Ascending aorta (tissue), 2 donors: ENCODE measurements around the gene SORCS2. TPM values are rescaled to one million over a fixed set of nuclear protein-coding genes. Genes with fewer than 3 reads are reported as not detected.

Source experiments
- DNase-seq, 2 donors: peaks; one replicate each; pipeline ENCODE4 v3.0.0-alpha.2; 2019; ENCODE audit warnings: low spot score in 2 of 2
- H3K27ac ChIP-seq, 2 donors: fragments of 200-600 bp; sonication (generic); one replicate each; pipeline ENCODE4 v1.5.1; 2016 to 2017; ENCODE audit warnings: mild to moderate bottlenecking in 1 of 2
- H3K27me3 ChIP-seq: fragments of 200-600 bp; sonication (generic); one replicate; pipeline ENCODE4 v1.5.1; 2017
- H3K36me3 ChIP-seq, 2 donors: fragments of 200-600 bp; sonication (generic); one replicate each; pipeline ENCODE4 v1.5.1; 2016
- H3K4me1 ChIP-seq, 2 donors: fragments of 200-600 bp; sonication (generic); one replicate each; pipeline ENCODE4 v1.5.1; 2016 to 2017; ENCODE audit warnings: mild to moderate bottlenecking in 1 of 2
- H3K4me3 ChIP-seq, 2 donors: fragments of 200-600 bp; sonication (generic); one replicate each; pipeline ENCODE4 v1.5.1; 2016 to 2017; ENCODE audit warnings: mild to moderate bottlenecking in 1 of 2
- H3K9me3 ChIP-seq, 2 donors: fragments of 200-600 bp; sonication (generic); one replicate each; pipeline ENCODE4 v1.5.1; 2016
- intact Hi-C: fragments of 100-400 bp; cut with DNase I; formaldehyde crosslinking; loops from one replicate; pipeline ENCODE4 v1.15.1; 2023
- total RNA-seq: library from RNA; depleted of rRNA; stranded (reverse); fragments of >200 nt; gene quantifications from one replicate; pipeline ENCODE4 v1.1.0, GENCODE V29; 2016
- TF ChIP-seq, protein P1 (sequence below), 3 experiments: fragments of 200-600 bp in 2 of 3; fragments of 450-650 bp in 1 of 3; sonication (generic) in 2 of 3; IDR thresholded peaks; one replicate each; pipeline ENCODE4 v1.5.1; 2016 to 2019; ENCODE audit warnings: antibody characterized with exemption in 3 of 3, mild to moderate bottlenecking in 1 of 3, moderate library complexity in 1 of 3

Gene SORCS2
- total RNA-seq, 1 donor from 2014 or later = 0.32 TPM

DNA sequence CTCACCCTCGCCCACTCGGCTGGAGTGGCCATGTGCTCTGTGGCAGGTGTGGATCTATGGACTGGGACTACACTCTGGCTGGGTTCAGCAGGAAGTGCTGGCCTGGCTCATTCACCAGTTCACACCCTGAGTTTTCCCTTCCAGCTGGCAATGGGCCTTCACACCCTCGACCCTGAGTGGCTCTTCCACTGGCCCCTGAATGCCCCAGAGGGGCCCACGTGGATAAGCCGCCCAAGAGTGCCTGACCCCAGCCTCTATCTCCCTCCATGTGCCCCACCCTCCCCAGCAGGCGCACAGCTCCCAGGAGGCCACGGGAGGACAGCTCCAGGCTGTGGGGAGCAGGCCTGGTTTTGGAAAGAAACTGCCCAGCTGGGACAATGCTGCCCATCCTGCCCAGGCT lies 513.3 kb downstream of the SORCS2 start:
- Histone ChIP-seq H3K36me3 (no peaks in the 10 kb centered on the region), H3K27me3 (no peaks in the 10 kb centered on the region), H3K4me1 (no peaks in the 10 kb centered on the region), H3K9me3 (no peaks in the 10 kb centered on the region), H3K27ac (no peak overlapping the region), H3K4me3 (no peak overlapping the region)
- intact Hi-C loops = no loop called here
- DNase-seq = no peak
- TF ChIP-seq, protein P1, sequence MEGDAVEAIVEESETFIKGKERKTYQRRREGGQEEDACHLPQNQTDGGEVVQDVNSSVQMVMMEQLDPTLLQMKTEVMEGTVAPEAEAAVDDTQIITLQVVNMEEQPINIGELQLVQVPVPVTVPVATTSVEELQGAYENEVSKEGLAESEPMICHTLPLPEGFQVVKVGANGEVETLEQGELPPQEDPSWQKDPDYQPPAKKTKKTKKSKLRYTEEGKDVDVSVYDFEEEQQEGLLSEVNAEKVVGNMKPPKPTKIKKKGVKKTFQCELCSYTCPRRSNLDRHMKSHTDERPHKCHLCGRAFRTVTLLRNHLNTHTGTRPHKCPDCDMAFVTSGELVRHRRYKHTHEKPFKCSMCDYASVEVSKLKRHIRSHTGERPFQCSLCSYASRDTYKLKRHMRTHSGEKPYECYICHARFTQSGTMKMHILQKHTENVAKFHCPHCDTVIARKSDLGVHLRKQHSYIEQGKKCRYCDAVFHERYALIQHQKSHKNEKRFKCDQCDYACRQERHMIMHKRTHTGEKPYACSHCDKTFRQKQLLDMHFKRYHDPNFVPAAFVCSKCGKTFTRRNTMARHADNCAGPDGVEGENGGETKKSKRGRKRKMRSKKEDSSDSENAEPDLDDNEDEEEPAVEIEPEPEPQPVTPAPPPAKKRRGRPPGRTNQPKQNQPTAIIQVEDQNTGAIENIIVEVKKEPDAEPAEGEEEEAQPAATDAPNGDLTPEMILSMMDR (IDR thresholded peaks at IDR 0.05) = no peak

DNA sequence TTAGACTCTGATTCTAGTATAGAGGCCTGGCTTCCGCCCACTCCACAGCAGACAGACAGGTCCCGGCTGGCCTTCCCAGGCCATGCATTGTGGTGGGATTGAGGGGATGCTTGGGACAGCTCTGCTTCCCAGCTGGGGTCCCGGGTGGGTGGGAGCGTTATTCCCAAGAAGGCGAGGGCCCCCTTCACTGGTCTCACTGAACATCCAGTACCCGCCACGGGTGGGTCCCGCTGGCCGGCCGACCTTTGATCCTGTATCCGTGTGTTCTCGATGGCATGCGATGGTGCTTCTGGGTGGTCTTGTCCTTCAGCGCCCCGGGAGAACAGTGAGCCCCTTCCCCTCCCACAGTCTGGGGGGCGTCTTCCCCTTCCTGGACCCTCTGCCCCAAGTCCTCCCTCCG lies 515.9 kb downstream of the SORCS2 start:
- no peak for DNase-seq
- H3K9me3 ChIP-seq = no peaks in the 10 kb centered on the region
- H3K4me1 ChIP-seq = no peaks in the 10 kb centered on the region
- H3K27ac ChIP-seq = no peak overlapping the region
- intact Hi-C loops = no loop called here
- no peak overlapping the region for H3K4me3 ChIP-seq
- no peaks in the 10 kb centered on the region for H3K36me3 ChIP-seq
- TF ChIP-seq, protein P1 (IDR thresholded peaks at IDR 0.05) = no peak
- no peaks in the 10 kb centered on the region for H3K27me3 ChIP-seq

DNA sequence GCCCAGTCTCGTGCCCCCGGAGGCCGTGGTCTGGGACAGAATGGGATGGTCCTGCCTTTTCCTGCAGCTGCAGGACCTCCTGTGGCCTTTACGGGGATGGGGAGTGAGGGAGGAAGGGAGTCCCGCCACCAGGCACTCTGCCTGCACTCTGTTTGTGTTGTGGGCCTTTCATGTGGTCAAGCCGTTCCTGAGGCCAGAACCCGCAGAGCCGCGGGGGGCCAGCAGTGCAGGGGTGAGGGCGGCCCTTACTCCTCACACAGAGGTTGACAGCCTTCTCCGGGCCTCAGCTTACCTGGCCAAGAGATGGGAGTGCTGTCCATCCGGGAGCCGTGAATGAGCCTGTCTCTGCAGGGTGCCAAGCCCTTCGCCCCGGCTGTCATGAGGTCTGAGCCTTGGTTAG lies 516.6 kb downstream of the SORCS2 start:
- TF ChIP-seq, protein P1 (IDR thresholded peaks at IDR 0.05) = no peak
- no peaks in the 10 kb centered on the region for H3K36me3 ChIP-seq
- intact Hi-C loops = no loop called here
- H3K4me3 ChIP-seq = no peak overlapping the region
- H3K4me1 ChIP-seq = no peaks in the 10 kb centered on the region
- H3K27ac ChIP-seq = no peak overlapping the region
- no peaks in the 10 kb centered on the region for H3K9me3 ChIP-seq
- no peaks in the 10 kb centered on the region for H3K27me3 ChIP-seq
- no peak for DNase-seq

DNA sequence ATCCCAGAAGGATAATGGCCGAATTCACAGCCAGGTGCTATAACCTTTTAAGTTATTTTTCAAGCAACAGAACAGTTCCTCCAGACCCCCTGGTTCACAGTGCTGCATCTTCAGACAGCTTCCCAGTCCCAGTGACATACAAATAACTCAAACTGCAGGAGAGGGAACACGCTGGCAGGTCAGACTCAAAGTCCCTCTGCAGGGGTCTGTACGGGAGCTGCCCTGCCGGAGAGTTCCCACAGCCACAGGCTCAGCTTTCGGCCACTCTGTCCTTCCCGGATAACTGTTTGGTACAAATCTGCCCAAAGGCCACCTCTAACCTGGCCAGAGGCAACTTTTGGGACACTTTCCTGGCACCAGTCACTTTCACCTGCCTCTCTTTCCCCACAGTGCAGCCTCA lies 517.1 kb downstream of the SORCS2 start:
- no peak overlapping the region for H3K27ac ChIP-seq
- no peaks in the 10 kb centered on the region for H3K9me3 ChIP-seq
- H3K36me3 ChIP-seq = no peaks in the 10 kb centered on the region
- TF ChIP-seq, protein P1 (IDR thresholded peaks at IDR 0.05) = no peak
- H3K27me3 ChIP-seq = no peaks in the 10 kb centered on the region
- H3K4me3 ChIP-seq = no peak overlapping the region
- intact Hi-C loops = no loop called here
- H3K4me1 ChIP-seq = no peaks in the 10 kb centered on the region
- DNase-seq = no peak

DNA sequence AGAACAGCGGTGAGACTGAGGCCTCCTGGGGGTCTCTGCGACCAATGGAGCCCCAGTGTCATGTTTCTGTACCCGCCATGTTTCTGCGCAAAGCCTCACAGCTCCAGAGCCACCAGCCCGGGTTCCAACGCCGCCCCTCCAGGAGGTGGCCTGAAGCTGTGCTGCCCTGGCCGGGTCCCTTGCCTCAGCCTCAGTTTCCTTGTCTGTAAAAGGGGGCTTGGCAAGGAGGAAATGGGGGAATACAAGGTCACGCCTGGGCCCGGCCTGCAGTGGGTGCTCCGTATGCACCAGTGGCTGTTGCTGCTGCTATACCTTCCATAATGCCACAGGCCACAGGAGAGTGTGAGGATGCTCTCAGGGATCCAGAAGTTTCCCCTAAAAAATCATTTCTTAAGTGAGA lies 517.8 kb downstream of the SORCS2 start:
- intact Hi-C loops = no loop called here
- TF ChIP-seq, protein P1 (IDR thresholded peaks at IDR 0.05) = no peak
- no peaks in the 10 kb centered on the region for H3K4me1 ChIP-seq

More for the DNA sequence above, 517.8 kb downstream of the SORCS2 start:
- DNase-seq = no peak
- Histone ChIP-seq H3K4me3 (no peak overlapping the region), H3K27me3 (no peaks in the 10 kb centered on the region), H3K27ac (no peak overlapping the region), H3K9me3 (no peaks in the 10 kb centered on the region), H3K36me3 (no peaks in the 10 kb centered on the region)
